Cerebellar nuclear complex (tissue), 1 donor: ENCODE data around the gene SPARCL1.
A peak's percentile ranks its signal among the peaks of the same experiment; 100 is the strongest.
"Not testable (repeated sequence)": the region's sequence is repeated elsewhere in the genome, so short reads cannot be mapped to it uniquely, and the experiment has no call there.

Source experiments
- DNase-seq, 2 experiments: peaks; one replicate each; lab custom pipeline; 2025; lab: John Stamatoyannopoulos, UW

The SPARCL1 gene

GRCh38 chr4:87529187-87529586 is at the start of gene SPARCL1:
TSS of gene SPARCL1 (minus strand) at chr4:87529376. CDS start at chr4:87499574, 29,802 bp downstream.
- no peak for DNase-seq

GRCh38 chr4:87575983-87576382 is 46.8 kb upstream of the SPARCL1 start:
- no peak for DNase-seq

GRCh38 chr4:87575408-87575807 is 46.2 kb upstream of the SPARCL1 start:
- DNase-seq, result no peak

GRCh38 chr4:87574996-87575395 is 45.8 kb upstream of the SPARCL1 start:
- no peak for DNase-seq

- not testable (repeated sequence) for DNase-seq
Observed at GRCh38 chr4:87574376-87574775, 45.2 kb upstream of the SPARCL1 start.

- DNase-seq, result no peak
Observed at GRCh38 chr4:87570290-87570805, 41.2 kb upstream of the SPARCL1 start.

- no peak for DNase-seq
Observed at GRCh38 chr4:87567191-87567590, 38.0 kb upstream of the SPARCL1 start.

GRCh38 chr4:87566276-87566675 is 37.1 kb upstream of the SPARCL1 start:
- DNase-seq, result no peak

- DNase-seq, result no peak
Observed at GRCh38 chr4:87565746-87566145, 36.6 kb upstream of the SPARCL1 start.

- no peak for DNase-seq
Observed at GRCh38 chr4:87560802-87561201, 31.6 kb upstream of the SPARCL1 start.

- peak in 1 of 2 experiments; percentile 16 for DNase-seq
Observed at GRCh38 chr4:87559090-87559837, 30.1 kb upstream of the SPARCL1 start.

- DNase-seq, result no peak
Observed at GRCh38 chr4:87557348-87557747, 28.2 kb upstream of the SPARCL1 start.

- no peak for DNase-seq
Observed at GRCh38 chr4:87555773-87556619, 26.8 kb upstream of the SPARCL1 start.

GRCh38 chr4:87553182-87553581 is 24.0 kb upstream of the SPARCL1 start:
- no peak for DNase-seq

- no peak for DNase-seq
Observed at GRCh38 chr4:87551361-87551760, 22.2 kb upstream of the SPARCL1 start.

GRCh38 chr4:87547016-87547708 is 18.0 kb upstream of the SPARCL1 start:
- no peak for DNase-seq

- no peak for DNase-seq
Observed at GRCh38 chr4:87545052-87545451, 15.9 kb upstream of the SPARCL1 start.

- no peak for DNase-seq
Observed at GRCh38 chr4:87543835-87544461, 14.8 kb upstream of the SPARCL1 start.

- DNase-seq, result no peak
Observed at GRCh38 chr4:87542734-87543312, 13.6 kb upstream of the SPARCL1 start.

- DNase-seq, result no peak
Observed at GRCh38 chr4:87541956-87542709, 13.0 kb upstream of the SPARCL1 start.

- DNase-seq, result no peak
Observed at GRCh38 chr4:87541521-87541920, 12.3 kb upstream of the SPARCL1 start.
